GM21576 (cell line): ENCODE data around the gene RAB43.
"Not testable (repeated sequence)": the region's sequence is repeated elsewhere in the genome, so short reads cannot be mapped to it uniquely, and the experiment has no call there.

Experiments used
- ATAC-seq: cut with Tn5 transposase; IDR thresholded peaks from one replicate; pipeline ENCODE4 v1.9.1; 2021; ENCODE audit warnings: mild to moderate bottlenecking, moderate library complexity; ENCODE audit not compliant: unreplicated experiment

The RAB43 gene

DNA sequence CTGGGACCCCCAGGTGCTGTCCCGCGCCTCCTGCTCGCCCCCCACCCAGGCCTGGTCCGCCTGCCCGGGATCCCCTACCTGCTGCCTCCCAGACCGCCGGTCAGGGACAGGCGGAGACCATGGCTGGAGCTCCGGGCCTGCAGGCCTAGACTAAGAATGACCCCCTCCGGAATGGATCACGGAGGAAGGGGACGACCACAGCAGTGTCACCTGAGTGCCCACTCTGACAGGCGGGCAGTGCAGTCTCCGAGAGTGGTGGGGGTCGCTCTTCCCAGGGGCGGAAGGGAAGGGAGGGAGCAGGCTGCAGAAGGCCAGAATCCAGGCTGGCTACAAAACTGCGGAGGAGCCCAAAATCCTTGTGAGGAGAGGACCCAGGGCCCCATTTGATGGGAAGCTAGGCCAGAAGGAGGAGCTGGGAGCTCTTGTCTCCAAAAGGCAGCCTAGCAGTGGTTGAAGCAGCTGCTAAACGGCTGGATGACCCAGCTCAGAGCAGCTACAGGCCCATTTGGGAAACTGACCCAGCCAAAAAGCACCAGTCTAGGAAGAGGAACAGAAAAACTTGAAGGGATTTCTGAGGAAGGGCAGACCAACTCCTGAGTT lies 908 bp upstream of the RAB43 start:
- no peak for ATAC-seq

- ATAC-seq: peak; percentile 2
These were observed 400 bp downstream of the RAB43 start for GRCh38 chr3:129121016-129121791.

GRCh38 chr3:129120254-129121004 lies 1.2 kb downstream of the RAB43 start:
- ATAC-seq: peak; percentile 73

- no peak for ATAC-seq
These were observed 2.1 kb downstream of the RAB43 start for GRCh38 chr3:129119365-129120100.

- ATAC-seq: no peak
These were observed 2.9 kb downstream of the RAB43 start for GRCh38 chr3:129118745-129119144.

DNA sequence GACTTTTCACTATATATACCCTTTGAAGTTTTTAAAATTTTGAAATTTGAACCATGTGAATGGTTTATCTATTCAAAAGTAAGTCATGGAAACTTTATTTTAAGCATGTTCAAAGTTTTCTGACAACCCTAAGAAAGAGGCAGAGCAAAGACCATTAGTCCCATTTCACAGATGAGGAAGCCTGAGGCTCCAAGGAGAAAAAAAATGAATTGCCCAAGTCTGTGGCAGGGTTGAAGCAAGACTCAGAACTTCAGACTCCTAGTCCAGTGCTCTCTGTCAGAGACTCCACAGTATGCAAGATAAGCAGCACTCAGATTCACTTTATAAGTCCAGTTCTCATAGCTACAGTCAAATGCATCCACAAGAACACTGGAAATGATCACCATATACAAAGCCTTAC lies 4.5 kb downstream of the RAB43 start:
- no peak for ATAC-seq

DNA sequence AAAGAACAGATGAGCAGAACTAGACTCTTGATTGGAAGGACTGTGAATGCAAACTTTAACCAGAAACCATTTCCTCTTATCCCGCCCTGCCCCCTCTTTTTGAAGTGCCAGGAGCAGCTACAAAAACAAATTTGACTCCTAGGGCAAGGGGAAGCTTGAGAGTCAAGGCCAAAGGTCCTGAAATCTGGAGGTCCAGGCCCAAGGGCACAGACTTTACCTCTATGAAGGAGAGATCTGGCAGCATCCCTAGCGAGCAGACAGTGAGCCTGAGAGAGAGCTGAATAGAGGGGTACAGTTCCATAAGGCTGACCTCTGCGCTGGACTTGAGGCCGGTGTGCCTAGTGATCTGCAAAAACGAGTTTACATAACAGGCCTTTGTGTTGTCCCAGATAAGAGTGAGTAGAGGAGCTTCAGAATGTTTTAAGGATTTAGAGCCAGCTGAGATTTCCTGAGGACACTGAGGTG lies 5.1 kb downstream of the RAB43 start:
- ATAC-seq: no peak

- ATAC-seq: no peak
These were observed 7.1 kb downstream of the RAB43 start for GRCh38 chr3:129114455-129114854.

DNA sequence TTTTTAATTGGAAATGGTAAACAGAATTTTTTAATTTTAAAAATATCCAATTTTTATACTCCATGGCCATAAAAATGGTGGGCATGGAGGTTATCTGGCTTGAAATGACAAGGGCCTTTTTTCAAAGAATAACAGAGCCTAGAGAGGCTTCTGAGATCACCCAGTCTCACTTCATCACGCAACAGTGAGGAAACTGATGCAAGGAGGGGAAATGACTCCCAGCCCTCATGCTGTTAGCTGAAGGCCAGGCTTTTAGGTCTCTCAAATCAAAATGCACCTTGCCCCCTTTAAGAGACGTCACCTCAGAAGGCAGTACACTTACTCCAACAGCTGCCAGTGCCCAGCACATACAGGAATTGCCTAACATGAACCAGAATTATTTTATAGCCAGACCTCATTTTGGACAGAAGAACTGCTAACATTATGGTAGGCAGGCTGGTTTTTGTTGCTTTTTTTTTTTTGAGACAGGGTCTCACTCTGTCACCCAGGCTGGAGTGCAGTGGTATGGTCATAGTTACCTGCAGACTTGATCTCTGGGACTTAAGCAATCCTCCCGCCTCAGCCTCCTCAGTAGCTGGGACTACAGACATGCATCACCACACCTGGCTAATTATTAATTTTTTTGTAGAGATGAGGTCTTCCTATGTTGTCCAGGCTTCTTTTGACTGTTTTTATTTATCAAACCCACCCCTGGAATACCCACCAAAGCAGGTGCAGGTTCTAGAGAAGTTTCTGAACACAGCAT lies 9.1 kb downstream of the RAB43 start:
- no peak for ATAC-seq

DNA sequence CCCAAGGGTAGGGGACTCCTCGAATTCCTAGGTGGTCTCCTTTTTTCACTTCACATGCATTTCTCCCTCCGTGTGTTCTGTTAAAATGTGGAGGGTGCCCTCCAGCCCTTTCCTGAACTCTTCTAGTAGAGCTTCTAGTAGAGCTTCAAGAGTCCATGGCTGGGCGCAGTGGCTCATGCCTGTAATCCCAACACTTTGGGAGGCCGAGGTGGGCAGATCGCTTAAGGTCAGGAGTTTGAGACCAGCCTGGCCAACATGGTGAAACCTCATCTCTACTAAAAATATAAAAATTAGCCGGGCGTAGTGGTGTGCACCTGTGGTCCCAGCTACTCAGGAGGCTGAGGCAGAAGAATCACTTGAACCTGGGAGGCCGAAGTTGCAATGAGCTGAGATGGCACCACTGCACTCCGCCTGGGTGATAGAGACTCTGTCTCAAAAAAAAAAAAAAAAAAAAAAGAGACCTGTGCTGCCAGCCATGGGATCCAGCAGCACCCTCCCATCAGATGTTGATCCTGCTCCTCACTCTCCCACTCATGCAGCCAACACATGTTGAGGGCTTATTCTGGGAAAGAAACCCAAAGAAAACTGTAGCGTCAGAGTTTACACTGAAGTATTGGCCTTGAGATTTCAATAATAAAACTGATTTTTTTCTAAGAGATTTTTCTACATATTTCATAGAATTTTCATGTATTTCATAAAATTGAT lies 10.4 kb downstream of the RAB43 start:
- ATAC-seq: not testable (repeated sequence)

GRCh38 chr3:129107793-129108192 lies 13.8 kb downstream of the RAB43 start:
- ATAC-seq: no peak

GRCh38 chr3:129106866-129107565 lies 14.6 kb downstream of the RAB43 start:
- ATAC-seq: no peak

- no peak for ATAC-seq
These were observed 15.3 kb downstream of the RAB43 start for GRCh38 chr3:129106320-129106719.

GRCh38 chr3:129105862-129106261 lies 15.7 kb downstream of the RAB43 start:
- no peak for ATAC-seq

- no peak for ATAC-seq
These were observed 17.0 kb downstream of the RAB43 start for GRCh38 chr3:129104498-129105079.

DNA sequence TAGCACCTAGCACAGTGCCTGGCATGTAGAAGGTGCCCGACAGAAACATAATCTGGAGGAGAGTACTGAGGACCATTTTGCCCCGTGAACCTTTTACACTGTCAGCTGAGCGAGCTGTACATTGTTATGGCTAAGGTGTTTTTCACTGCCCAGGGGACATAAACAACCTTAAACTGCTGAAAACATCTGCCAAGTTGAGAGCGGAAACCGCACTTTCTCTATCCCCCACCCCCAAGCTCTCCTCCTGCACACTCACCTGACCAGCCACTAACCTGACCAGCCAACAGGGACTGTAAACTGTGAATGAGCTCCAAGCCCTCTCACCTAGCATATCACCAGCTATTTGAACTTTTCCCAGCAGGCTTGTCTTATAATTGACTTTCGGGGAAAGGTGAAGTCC lies 17.6 kb downstream of the RAB43 start:
- ATAC-seq: no peak

DNA sequence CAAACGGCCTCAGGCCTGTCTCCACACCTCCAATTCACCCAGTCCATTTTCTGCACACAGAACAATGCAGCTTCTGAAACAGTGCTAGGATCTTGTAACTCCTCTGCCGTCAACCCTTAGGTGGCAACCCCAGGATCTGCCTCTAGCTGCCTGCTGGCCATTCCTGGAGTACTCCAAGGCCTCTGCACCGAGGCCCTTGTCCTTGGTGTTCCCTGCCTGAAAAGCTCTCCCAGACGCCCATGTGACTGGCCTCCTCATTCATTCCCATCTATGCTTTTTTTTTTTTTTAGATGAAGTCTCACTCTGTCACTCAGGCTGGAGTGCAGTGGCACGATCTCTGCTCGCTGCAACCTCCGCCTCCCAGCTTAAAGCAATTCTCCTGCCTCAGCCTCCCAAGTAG lies 18.3 kb downstream of the RAB43 start:
- ATAC-seq: no peak

DNA sequence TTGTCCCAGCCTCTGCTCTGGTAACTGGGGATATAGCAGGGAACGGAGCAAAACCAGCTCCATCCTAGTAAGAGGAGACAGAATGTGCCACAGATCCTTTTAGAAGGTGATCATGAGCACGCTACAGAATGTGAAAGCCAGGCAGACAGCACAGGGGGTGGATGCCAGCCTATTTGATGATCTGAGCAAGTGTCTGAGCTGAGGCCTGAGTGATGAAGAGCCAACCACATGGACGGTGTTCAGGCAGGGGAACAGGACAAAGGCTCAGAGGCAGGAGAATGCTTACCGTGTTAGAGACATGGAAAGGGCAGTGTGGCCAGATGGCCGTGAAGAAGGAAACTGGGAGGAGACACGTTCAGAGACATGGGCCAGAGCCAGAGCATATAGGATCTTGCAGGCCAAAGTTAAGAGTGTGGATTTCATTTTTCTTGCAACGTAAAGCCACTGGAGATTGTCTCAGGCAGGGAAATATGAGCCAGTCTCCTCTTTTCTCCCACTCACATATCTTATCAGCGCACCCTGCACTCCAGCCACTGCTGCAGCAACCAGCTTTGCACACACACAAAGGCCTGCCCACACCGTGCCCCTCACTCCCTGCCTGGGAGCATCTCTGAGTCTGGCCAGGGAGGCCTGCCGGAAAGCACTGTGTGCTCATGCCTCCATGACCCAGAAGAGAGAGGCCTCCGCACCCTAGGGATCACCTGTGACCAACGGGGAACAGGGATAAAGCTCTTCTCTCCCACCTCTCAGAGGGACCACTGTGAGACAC lies 20.1 kb downstream of the RAB43 start:
- ATAC-seq: no peak
